A673 (cell line): ENCODE data around the gene TADA2A. TPM values are rescaled to one million over a fixed set of nuclear protein-coding genes. Genes with fewer than 3 reads are reported as not detected.
"Not testable (repeated sequence)": the region's sequence is repeated elsewhere in the genome, so short reads cannot be mapped to it uniquely, and the experiment has no call there.

ENCODE experiments used
- BruUV-seq: library from RNA; stranded (reverse); fragments of 400-500 nt; replicated peaks from 2 replicates; lab custom pipeline; 2021; lab: Mats Ljungman, UMichigan
- CTCF ChIA-PET: fragments of 300-600 bp; sonication (Branson Sonifier 250); formaldehyde crosslinking; loops from one replicate; lab custom pipeline; 2022; ENCODE audit warnings: antibody characterized with exemption; lab: Charles Lee
- POLR2A ChIA-PET: fragments of 300-600 bp; sonication (Branson Sonifier 250); formaldehyde crosslinking; loops from one replicate; lab custom pipeline; 2022; ENCODE audit warnings: antibody characterized with exemption; ENCODE audit not compliant: low non-redundant PET; lab: Charles Lee
- DNase-seq: peaks from one replicate; pipeline ENCODE4 v3.0.0-alpha.2; 2015; ENCODE audit warnings: low spot score
- H3K27ac ChIP-seq: fragments of 200-600 bp; sonication (generic); 2 replicates; pipeline ENCODE4 v1.5.1; 2016; ENCODE audit warnings: mixed run types, low read depth, mild to moderate bottlenecking, mixed read lengths, antibody characterized with exemption, low read length; ENCODE audit not compliant: poor library complexity, severe bottlenecking
- H3K27me3 ChIP-seq: fragments of 200-600 bp; sonication (generic); replicated peaks from 2 replicates; pipeline ENCODE4 v1.6.1; 2017; ENCODE audit warnings: mixed run types, low read depth, mild to moderate bottlenecking, mixed read lengths, antibody characterized with exemption, low read length; ENCODE audit not compliant: insufficient read depth, poor library complexity
- H3K36me3 ChIP-seq: fragments of 200-600 bp; sonication (generic); 2 replicates; pipeline ENCODE4 v1.6.1; 2016; ENCODE audit warnings: mixed run types, mild to moderate bottlenecking, mixed read lengths, antibody characterized with exemption, low read length; ENCODE audit not compliant: insufficient read depth, poor library complexity, severe bottlenecking
- H3K4me1 ChIP-seq: fragments of 200-600 bp; sonication (generic); 2 replicates; pipeline ENCODE4 v1.6.1; 2017; ENCODE audit warnings: mixed run types, mild to moderate bottlenecking, mixed read lengths, antibody characterized with exemption, low read length; ENCODE audit not compliant: insufficient read depth, poor library complexity, severe bottlenecking
- H3K4me3 ChIP-seq: fragments of 200-600 bp; sonication (generic); 2 replicates; pipeline ENCODE4 v1.5.1; 2016; ENCODE audit warnings: low read depth, mixed run types, mild to moderate bottlenecking, mixed read lengths, low read length; ENCODE audit not compliant: poor library complexity, severe bottlenecking
- H3K9me3 ChIP-seq: fragments of 200-600 bp; sonication (generic); 2 replicates; pipeline ENCODE4 v1.6.1; 2016; ENCODE audit warnings: mixed run types, low read depth, mild to moderate bottlenecking, mixed read lengths, antibody characterized with exemption, low read length; ENCODE audit not compliant: poor library complexity, severe bottlenecking
- CTCF ChIP-seq: fragments of 300-800, 200-600 bp; sonication (generic); conservative IDR thresholded peaks from 2 replicates; pipeline ENCODE4 v1.5.1; 2017; ENCODE audit warnings: low read depth, mild to moderate bottlenecking, antibody characterized with exemption, low read length, moderate library complexity, mixed read lengths
- EZH2 ChIP-seq: fragments of 200-600 bp; sonication (generic); IDR thresholded peaks from 2 replicates; pipeline ENCODE4 v1.6.1; 2017; ENCODE audit warnings: borderline replicate concordance, low read depth, mild to moderate bottlenecking, mixed read lengths, antibody characterized with exemption, low read length; ENCODE audit not compliant: poor library complexity, severe bottlenecking
- intact Hi-C: fragments of 100-400 bp; cut with micrococcal nuclease; formaldehyde crosslinking; loops from one replicate; pipeline ENCODE4 v1.10.0; 2022; ENCODE audit not compliant: unreplicated experiment
- total RNA-seq: library from RNA; stranded (reverse); gene quantifications from 2 replicates; pipeline ENCODE4 v1.2.3, GENCODE V29; 2021

The TADA2A gene
- total RNA-seq, 1 experiment from 2014 or later: 17.9 TPM

- TF ChIP-seq CTCF (0 out of 2 replicates have a peak, but pooled peaks have one; percentile 17), EZH2 (no peak)
- Histone ChIP-seq H3K27me3 (no peaks in the 10 kb centered on the region), H3K4me3 (no peak overlapping the region), H3K27ac (no peak overlapping the region), H3K9me3 (no peaks in the 10 kb centered on the region), H3K4me1 (no peaks in the 10 kb centered on the region), H3K36me3 (peaks cover 24% of the 10 kb centered on the region)
- BruUV-seq: no TSS peak
- no peak for DNase-seq
- ChIA-PET CTCF (no interaction called here), POLR2A (interaction anchor here (0.6 kb wide), 1 partner anchor 22 kb away, joined by 9 read pairs; no protein-coding TSS in a partner anchor)
- intact Hi-C loops: no loop called here
These were observed 31.5 kb downstream of the TADA2A start for GRCh38 chr17:37438141-37438540.

- H3K9me3 ChIP-seq: no peaks in the 10 kb centered on the region
- DNase-seq: no peak
- CTCF ChIA-PET: no interaction called here
- no peak overlapping the region for H3K4me3 ChIP-seq
- H3K27ac ChIP-seq: no peak overlapping the region
- BruUV-seq: no TSS peak
- intact Hi-C loops: no loop called here
- H3K36me3 ChIP-seq: peaks cover 24% of the 10 kb centered on the region
- no peak for TF ChIP-seq EZH2
- no peak for TF ChIP-seq CTCF
- POLR2A ChIA-PET: no interaction called here
- H3K27me3 ChIP-seq: no peaks in the 10 kb centered on the region
- H3K4me1 ChIP-seq: no peaks in the 10 kb centered on the region
These were observed 33.7 kb downstream of the TADA2A start for GRCh38 chr17:37440424-37440823.

- H3K9me3 ChIP-seq, POLR2A ChIA-PET, DNase-seq, CTCF ChIA-PET, BruUV-seq, intact Hi-C loops, H3K27ac ChIP-seq, H3K4me3 ChIP-seq, H3K4me1 ChIP-seq, H3K27me3 ChIP-seq: not testable (repeated sequence)
- peaks cover 23% of the 10 kb centered on the region for H3K36me3 ChIP-seq
These were observed 34.8 kb downstream of the TADA2A start for GRCh38 chr17:37441369-37442014.

- H3K27ac ChIP-seq: no peak overlapping the region
- TF ChIP-seq CTCF: no peak
- no peak for TF ChIP-seq EZH2
- no TSS peak for BruUV-seq
- H3K9me3 ChIP-seq: no peaks in the 10 kb centered on the region
- no peaks in the 10 kb centered on the region for H3K4me1 ChIP-seq
- intact Hi-C loops: no loop called here
- CTCF ChIA-PET: no interaction called here
- POLR2A ChIA-PET: interaction anchor here (0.7 kb wide), 1 partner anchor 75 kb away, joined by 15 read pairs; no protein-coding TSS in a partner anchor
- H3K36me3 ChIP-seq: peaks cover 13% of the 10 kb centered on the region
- no peaks in the 10 kb centered on the region for H3K27me3 ChIP-seq
- H3K4me3 ChIP-seq: no peak overlapping the region
- peak; percentile 47 for DNase-seq
These were observed 39.3 kb downstream of the TADA2A start for GRCh38 chr17:37446027-37446426.
